HTR-8/SVneo (cell line): ENCODE results near the gene IL12RB1.
"Not testable (repeated sequence)": the region's sequence is repeated elsewhere in the genome, so short reads cannot be mapped to it uniquely, and the experiment has no call there.

Experiments used
- DNase-seq: peaks from one replicate; pipeline ENCODE4 v3.0.0; 2011; ENCODE audit warnings: low spot score, mixed read lengths; ENCODE audit not compliant: insufficient read length
- FAIRE-seq: peaks from 2 replicates; lab custom pipeline; 2011; peaks lifted over from hg19 to GRCh38; lab: Jason Lieb, UNC

The IL12RB1 gene

DNA sequence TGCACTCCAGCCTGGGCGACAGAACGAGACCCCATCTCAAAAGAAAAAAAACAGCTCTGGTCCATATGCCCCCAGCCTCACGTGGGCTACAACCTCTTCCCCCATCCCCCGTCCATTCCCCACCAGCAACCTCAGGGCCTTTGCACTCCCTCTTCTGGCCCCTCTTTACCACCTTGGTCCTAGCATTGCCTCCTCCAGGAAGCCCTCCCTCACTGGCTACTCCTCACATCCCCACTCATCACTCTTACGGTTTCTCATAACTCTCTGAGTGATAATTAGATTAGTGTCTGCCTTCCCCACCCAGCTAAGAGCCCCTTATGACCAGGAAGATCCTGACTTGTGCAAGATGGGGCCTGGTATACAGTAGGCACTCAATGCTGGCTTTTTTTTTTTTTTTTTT is 30.8 kb downstream of the IL12RB1 start:
- DNase-seq, result no peak
- no peak for FAIRE-seq

DNA sequence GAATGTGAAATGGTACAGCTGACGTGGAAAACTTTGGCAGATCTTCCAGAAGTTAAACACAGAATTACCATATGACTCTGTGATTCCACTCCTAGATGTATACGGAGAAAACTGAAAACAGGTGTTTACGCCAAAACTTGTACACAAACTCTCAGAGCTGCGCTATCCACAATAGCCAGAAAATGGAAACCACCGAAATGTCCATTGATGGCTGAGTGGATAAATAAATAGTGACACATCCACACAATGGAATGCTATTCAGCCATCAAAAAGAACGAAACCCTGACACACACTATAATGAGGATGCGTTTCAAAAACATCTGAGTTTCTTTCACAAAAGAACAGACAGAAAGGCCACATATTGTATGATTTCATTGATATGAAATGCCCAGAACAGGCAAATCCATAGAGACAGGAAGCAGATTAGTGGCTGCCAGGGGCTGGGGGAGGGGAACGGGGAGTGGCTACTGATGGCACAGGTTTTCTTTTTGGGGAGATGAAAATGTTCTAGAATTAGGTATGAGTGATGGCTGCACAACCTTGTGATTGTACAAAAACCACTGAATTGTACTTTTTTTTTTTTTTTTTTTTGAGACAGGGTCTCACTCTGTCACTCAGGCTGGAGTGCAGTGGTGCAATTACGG is 33.0 kb downstream of the IL12RB1 start:
- FAIRE-seq, result no peak
- no peak for DNase-seq

DNA sequence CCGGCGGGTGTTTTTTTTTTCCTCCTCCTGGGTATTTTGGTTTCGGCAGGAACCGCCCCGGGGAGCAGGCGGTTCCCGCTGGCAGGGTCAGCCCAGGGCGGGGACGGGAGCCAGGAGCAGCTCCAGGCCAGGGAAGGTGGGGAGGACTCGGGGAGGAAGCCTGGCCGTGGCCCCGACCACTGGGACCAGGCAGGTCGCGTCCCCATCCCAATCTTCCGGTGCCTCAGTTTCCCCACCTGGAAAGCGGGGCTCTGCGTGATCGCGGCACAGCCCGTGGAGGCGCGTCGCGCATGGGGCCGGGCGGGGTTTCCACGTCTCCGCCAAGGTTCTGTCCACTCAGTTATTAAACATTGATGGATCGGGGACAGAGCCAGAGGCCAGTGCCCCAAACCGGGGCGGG is 34.8 kb downstream of the IL12RB1 start:
- DNase-seq (no peak), FAIRE-seq (no peak)

DNA sequence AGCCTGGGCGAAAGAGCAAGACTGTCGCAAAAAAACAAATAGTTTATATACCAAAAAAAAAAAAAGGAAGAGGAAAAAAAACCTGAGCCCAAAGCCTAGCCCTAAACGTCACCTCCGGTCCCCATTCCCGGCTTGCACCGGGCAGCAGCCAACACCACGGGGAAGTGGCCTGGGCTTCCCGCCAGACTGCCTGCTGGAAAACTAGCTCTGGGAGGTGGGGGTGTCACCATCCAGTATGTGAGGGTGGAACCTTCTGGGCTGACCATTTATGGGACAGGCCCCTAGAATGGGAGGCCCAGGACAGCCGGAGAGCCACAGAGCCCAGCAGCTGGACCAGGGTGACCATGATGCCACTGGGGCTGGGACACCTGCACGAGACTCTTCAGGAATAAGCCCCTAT is 37.3 kb downstream of the IL12RB1 start:
- no peak for FAIRE-seq

DNA sequence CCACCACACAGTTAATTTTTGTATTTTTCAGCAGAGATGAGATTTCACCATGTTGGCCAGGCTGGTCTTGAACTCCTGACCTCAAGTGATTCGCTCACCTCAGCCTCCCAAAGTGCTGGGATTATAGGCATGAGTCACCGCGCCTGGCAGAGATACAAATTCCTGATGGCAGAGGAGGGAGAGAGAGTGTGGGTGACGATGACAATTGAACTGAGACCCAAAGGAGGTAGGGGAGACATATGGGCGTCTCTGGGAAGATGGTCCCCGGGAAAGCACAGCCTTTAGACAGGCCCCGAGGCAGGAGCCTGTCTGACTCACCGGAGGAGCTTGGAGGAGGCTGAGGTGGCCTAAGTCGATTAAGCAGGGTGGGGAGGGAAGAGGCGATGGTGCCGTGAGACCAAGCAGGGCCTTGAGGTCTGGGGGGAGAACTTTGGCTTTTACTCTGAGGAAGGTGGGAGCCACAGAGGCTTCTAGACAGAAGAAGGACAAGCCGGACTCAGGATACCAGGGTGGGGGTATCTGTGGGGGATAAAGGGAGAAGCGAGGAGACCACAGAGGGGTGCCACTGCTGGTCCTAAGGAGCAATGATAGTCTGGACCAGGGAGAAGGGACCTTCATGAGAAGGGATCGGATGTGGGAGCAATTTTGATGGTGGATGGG is 40.5 kb downstream of the IL12RB1 start:
- FAIRE-seq (peak; percentile 78), DNase-seq (peak; percentile 85)

More for the DNA sequence above, 37.3 kb downstream of the IL12RB1 start:
- DNase-seq, result no peak

DNA sequence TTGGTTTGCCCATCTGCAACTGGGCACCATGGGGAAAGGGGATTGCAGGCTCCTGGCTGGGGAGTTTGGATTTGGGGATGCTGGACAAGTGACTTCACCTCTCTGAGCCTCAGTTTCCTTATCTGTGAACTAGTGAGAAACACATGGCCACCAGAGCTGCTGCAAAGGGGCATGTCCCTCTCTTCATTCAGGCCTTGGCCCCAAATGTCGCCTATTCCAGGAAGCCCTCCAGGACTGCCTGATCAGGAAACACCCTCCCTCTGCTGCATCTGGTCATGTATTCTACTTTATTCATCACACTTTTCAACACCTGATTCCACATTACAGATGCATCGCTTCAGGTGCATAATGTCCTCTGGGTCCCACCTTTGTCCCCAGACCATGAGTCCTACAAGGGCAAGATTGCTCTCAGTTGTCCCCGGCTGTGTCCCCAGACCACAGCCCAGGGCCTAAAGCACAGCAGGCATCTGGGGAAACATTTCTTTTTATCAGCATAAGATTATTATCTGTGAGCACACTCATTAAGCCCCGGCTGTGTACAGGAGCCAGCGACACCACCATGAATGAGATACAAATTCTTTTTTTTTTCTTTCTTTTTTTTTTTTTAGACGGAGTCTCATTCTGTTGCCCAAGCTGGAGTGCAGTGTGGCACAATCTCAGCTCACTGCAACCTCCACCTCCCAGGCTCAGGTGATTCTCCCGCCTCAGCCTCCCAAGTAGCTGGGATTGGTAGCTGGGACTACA is 41.3 kb downstream of the IL12RB1 start:
- FAIRE-seq, result no peak
- no peak for DNase-seq

DNA sequence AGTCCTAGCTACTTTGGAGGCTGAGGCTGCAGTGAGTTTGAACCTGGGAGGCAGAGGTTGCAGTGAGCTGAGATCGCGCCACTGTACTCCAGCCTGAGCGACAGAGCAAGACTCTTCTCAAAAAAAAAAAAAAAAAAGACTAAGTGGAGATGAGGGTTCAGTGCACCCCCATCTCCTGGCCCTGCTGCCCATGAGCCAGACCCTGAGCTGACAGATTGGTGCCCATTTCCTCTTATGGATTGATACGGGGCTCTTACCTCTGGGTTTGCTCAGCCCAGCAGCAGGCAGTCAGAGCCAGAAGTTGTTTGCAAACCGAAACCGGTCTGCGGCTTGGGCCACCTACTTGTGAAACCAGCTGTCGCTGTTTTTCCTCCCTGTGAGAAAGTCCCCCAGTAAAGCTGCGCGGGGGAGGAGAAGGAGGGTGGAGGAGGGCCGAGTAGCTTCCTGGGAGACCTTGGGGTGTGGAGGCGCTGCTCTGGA is 41.9 kb downstream of the IL12RB1 start:
- DNase-seq (peak; percentile 67), FAIRE-seq (no peak)

DNA sequence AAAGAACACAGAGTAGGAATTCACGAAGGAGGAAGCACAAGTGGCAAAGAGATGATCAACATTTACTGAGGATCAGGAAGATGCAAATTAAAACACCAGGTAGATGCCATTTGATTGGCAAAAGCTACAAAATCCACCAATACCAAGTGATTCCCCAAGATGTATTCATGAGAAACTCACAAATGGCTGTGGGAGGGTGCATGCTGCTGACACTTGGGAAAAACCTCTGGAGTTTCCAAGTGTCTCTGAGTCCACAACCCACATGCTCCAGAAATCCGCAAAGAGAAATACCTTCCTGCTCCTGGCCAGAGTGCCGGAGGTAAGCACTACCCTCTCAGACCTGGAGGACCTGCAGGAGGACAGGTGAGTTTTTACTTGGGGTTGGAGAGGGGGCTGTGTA is 43.1 kb downstream of the IL12RB1 start:
- FAIRE-seq (no peak), DNase-seq (no peak)

DNA sequence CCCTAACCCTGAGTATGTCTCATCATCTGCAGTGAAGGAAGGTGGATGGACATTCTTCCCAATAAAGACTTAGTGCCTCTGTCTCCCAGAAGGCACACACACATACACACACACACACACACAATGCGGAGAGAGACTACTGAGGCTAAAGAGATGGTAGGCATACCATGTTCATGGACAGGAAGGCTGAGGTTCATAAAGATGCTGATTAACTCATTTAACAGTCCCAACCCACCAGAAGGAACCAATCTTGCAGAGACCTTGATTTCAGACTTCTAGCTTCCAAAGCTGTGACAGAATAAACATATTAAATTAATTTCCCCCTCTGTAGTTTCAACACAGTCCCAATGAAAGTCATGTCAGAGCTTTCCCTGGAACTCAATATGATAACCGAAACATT is 45.7 kb downstream of the IL12RB1 start:
- FAIRE-seq (no peak), DNase-seq (no peak)

DNA sequence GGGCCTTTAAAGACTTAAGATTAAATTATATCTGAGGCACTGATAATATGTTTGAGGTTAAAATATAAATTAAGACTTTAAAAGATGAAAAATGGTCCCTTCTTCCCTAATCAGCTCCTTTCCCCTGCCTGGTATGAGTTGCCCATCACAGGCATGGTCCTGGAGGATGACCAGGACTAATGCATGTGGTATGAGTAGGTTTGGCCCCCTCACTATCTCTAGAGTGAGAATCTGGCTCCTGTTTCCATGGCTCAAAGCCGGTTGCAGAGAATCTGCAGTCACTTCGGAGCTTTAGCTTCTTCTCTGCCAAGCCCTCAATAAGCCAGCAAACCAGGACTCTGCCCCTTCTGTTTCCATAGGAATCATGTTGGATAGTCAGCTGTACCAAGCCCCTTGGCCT is 54.6 kb downstream of the IL12RB1 start:
- DNase-seq, FAIRE-seq: not testable (repeated sequence)

DNA sequence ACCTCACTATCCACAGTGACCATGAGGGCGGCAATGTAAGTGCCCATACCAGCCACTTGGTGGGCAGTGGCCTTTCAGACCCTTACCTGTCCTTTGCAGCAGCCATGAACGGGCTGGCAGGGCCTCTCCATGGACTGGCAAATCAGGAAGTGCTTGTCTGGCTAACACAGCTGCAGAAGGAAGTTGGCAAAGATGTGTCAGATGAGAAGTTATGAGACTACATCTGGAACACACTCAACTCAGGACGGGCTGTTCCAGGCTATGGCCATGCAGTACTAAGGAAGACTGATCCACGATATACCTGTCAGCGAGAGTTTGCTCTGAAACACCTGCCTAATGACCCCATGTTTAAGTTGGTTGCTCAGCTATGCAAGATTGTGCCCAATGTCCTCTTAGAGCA is 55.3 kb downstream of the IL12RB1 start:
- DNase-seq, FAIRE-seq: not testable (repeated sequence)

DNA sequence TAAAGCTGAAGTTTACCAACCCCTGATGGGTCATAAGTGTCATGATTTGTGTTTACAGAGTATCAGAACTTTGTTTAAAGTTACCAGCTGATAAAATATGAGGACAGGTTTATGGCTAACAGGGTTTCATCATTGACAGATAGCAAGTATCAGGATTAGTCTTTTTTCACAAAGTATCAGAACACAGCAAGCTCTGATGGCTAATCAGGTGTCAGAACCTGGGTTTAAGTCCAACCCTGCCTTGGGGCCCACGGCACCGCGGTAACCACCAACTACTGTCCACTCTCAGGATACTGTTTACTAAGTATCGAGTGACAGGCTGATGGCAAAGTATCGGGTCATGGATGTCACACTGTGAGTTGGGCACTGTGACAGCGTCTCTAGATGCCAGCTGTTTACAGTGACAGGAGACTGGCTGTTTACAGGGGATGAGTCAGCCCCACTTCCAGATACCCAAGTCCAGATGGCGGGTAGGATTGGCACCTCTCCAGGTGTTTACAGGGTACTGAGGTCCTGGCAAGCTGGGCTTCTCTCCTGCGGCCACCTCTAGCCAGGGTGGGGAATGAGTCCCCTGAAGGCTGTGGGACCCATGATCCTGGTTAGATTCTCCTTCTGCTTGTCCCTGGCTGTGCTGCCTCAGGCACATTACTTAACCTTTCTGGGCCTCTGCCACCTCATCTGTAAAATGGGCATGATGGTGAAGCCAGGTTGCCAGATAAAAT is 57.0 kb downstream of the IL12RB1 start:
- FAIRE-seq (no peak), DNase-seq (no peak)

DNA sequence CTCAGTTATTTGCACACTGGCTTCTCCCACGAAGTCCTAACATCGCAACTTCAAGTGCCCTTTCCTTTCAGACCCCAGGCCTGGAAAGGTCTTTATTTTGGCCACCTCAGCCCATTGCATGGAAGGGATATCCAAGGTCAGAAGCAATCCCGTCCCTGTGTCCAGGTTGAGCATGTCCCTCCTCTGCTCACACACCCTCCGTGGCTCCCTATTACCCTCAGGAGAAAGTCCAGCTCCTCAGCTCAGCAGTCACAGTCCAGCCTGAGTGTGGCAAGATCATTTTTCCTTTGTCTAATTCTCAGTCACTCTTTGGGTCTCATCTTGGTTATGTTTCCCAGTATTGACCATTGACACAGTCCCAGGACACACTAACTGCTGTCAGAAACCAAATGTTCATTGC is 59.6 kb downstream of the IL12RB1 start:
- DNase-seq (no peak), FAIRE-seq (no peak)

DNA sequence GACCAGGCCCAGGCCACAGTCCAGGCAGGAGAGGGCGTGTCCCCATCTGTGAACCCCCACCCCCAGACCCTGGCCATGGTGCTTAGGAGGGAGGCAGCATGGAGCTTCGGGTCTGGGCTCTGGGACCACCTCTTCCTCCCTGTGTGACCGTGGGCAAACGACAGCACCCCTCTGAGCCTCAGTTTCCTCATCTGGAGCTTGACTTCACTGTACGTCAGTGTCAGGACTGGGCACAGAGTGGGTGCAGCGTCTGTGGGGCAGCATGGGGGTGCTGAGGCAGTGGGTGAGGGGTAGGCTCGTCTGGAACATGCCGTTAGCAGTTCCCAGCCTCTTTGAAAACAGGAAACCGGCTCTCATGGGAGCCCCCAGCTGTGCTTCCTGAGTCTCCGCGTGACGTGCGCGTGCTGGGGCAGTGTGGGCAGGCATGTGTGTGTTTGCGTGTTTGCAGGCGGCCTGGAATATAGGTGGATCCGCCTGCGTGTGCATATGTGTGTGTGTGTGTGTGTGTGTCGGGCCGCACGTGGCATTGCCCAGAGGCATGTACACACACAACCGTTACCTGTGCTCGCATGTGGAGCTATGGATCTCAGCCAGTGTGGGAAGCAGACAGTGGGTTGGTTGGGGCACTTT is 63.0 kb downstream of the IL12RB1 start:
- FAIRE-seq (no peak), DNase-seq (no peak)

DNA sequence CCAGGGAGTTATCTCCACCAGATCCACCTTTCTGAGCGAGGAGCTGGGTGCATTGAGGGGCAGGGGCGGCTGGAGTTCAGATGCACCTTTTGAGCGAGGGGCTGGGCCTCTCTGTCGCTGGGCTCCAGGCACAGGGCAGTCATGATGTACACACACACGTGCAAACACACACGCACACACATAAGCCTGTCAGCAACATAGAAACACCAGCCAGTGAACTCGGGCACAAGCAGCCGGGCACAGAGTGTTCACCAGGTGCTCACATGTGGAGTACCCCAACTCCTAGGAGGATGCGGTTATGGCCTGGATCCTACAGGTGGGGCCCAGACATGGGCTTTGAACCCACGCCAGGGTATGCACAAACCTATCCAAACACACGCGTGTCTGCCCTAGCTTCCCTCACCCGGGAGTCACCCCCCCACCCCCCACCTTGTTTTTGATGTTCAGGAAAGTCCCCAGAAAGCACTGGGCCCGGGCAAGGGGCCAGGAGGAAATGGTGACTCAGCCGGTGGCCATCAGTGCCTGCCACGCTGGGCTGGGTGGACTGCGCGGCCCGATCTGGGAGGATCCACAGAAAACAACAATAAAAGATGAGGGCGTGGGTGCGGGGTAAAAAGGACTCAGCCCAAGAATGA is 65.5 kb downstream of the IL12RB1 start:
- peak; percentile 78 for FAIRE-seq
- peak; percentile 79 for DNase-seq

DNA sequence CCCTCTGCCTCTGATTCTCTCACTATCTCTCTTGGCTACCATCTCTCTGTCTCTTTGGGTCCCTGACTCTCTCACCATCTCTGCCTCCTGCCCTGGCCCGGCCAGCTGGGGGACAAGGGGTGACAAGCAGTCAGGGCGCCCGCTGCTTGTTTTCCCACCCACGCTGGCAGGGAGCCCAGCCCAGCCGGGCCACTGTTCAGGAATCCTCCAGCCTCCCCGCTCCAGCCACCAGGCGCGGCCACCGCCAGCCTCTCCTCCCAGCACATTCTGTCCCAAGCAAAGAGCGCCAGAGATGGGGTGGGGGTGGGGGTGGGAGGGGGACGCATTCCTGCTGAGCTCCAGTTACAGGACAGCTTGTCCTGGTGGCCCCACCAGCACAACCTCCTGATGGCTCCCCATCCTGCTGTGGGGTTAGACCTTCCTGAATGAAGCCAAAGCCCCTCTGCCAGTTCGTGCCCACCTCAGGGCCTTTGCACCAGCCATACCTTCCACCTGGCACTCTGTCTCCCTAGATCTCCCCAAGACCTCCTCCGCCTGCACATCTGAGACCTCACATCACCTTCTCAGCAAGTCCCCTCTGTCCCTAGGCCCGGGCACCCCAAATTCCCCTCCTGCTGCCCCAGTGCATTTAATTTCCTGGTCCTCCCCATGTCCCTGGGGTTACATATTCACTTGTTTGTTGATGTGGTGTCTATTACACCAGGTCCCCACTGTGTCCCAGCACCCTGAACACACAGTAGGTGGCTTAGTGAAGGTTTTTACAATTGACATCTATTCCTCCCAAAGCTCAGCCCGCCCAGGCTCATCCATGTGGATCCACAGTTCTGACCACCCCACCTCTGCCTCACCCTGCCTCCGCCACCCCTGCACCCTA is 66.3 kb downstream of the IL12RB1 start:
- DNase-seq, result no peak
- no peak for FAIRE-seq

DNA sequence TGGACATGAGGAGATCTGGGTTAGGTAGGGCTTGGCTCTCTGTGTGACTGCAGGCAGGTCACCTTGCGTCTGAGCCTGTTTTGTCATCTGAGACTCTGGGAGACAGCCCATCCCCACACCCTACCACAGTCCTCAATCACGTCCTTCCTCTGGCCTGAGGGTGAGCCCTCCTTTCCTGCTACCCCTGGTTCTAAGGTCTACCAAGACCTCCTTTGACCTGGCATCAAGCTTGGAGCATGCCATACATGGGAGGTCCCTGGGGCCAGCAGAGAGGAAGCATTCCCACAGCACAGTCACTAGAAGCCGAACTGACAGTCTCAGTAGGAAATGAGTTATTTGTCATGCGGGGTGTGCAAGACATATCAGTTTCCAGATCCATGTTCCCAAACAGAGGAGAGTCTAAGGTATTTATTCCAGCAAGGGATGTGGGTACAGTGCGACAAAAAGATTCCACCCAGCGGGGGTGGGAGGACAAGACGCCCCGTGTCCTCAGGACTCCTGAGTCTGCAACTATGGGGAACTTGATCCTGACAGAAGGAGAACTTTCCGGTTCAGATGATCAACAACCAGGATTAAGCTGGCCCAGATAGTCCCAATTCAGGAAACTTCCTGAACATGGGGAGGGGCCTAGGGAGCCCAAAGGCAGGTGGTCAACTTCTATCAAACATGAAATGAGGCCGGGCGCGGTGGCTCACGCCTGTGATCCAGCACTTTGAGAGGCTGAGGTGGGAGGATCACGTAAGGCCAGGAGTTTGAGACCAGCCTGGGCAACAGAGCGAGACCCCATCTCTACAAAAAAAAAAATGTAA is 69.3 kb downstream of the IL12RB1 start:
- FAIRE-seq (no peak), DNase-seq (no peak)
